Testis (tissue), 2 donors: ENCODE measurements around the gene DIO2.

ENCODE experiments used
- CTCF ChIP-seq, 3 experiments: fragments of 450-650 bp in 2 of 3; fragments of 200-600 bp in 1 of 3; sonication (generic) in 1 of 3; IDR thresholded peaks; one replicate each; pipeline ENCODE4 v1.5.1; 2016 to 2019; ENCODE audit warnings: antibody characterized with exemption in 3 of 3, mild to moderate bottlenecking in 2 of 3, moderate library complexity in 1 of 3
- POLR2A ChIP-seq: fragments of 450-650 bp; IDR thresholded peaks from one replicate; pipeline ENCODE4 v1.6.1; 2017; ENCODE audit warnings: antibody characterized with exemption, mild to moderate bottlenecking, moderate library complexity

DNA sequence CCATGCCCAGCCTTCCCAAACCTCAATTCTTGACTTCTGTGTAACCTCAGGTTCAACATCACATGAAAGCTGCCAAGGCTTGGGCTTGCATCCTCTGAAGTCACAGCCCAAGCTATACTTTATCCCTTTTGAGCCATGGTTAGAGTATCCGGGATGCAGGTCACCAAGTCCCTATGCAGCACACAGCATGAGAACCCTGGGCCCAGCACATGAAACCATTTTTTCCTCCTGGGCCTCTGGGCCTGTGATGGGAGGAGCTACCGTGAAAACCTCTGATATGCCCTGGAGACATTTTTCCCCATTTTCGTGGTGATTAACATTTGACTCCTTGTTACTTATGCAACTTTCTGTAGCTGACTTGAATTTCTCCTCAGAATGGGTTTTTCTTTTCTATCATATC is 25.8 kb upstream of the DIO2 start:
- TF ChIP-seq CTCF (IDR thresholded peaks at IDR 0.05), result no peak
- no peak for TF ChIP-seq POLR2A
